ENCODE data around the gene NOS1AP.

The NOS1AP gene

DNA sequence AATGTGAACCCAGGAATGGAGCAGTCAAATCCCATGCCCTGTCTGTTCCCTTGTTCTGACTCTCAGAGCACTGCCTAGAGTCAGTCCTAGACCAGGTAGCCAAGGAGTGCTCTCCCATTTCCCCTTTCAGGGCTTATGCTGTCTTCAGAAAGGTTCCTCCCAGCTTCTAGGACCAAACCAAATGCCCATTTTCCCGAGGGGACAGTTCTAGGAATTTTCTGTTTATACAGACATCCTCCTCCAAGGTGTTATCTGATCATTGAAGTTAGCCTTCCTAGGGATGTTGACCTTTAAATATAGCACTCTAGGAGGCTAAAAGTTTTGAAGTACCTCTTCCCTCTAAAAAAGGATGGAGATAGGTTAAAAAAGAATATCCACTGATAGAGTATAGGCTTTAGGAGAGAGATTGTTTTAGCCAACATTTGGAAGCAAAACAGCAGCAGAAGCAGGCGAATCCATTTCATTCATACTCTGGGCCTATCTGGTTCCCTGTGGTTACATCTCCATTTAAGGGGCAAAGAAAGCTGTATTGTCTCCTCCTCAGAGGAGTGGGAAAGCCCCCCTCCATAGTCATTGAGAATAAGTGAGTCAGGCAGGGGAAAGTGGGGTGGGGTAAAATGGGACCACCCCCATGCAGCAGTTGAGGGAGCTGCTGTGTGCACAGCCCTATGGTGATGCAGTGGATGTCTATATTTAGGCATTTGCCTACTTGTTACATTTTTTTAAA, 180.7 kb downstream of the NOS1AP start:
- no peak for DNase-seq (ENCODE audit: low spot score)

DNA sequence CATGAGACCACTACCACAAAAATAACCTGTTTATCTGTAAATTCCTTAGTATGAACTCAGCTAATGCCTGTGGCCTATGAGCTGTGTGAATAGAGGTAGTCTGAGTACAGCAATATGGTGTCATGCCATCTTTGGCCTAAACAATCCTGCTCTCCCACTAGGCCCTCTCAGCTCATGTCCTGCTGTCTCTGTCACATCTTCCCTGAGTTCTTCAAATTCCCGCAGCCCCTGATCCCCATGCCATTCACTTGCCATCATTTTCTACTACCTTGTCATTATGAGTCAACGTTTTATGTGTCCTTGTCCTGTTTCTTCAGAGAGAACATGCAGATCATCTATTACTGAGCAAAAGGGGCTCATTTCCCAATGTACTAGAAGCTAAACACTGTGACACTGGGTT, 181.6 kb downstream of the NOS1AP start:
- no peak for DNase-seq (ENCODE audit: low spot score)

DNA sequence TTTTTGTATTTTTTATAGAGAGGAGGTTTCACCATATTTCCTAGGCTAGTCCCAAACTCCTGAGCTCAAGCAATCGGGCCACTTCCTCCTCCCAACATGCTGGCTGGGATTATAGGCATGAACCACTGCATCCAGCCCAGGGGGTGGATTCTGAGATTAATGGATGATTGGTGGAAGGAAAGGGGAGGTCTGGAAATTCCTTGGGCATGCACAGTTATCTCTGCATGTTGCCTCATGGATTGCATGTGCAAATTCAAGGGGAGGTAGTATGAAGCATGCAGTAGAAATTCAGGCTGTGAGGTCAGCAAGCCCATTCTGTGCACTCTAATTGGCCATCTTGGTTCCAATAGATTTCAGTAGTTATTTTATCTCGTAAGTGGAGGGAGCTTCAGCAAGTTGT, 182.7 kb downstream of the NOS1AP start:
- DNase-seq (ENCODE audit: low spot score): no peak

DNA sequence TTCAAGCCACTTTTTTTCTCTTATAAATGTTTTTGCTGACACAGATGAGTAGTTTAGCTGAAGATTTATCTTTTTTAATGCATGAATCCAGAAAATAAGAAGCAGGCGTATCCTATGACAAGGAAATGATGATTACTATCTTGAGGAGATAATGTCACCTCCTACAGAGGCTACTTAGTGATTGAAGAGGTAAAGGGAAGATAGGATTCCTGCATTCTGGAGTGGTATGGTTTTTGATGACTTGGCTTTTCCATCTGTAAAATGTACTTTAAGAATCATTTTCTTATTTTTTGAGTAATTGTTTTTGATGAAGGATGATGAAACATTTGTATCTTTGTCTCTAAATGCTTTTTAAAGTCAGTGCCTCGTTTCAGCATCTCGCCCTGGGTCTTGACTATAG, 184.3 kb downstream of the NOS1AP start:
- no peak for DNase-seq (ENCODE audit: low spot score)

DNA sequence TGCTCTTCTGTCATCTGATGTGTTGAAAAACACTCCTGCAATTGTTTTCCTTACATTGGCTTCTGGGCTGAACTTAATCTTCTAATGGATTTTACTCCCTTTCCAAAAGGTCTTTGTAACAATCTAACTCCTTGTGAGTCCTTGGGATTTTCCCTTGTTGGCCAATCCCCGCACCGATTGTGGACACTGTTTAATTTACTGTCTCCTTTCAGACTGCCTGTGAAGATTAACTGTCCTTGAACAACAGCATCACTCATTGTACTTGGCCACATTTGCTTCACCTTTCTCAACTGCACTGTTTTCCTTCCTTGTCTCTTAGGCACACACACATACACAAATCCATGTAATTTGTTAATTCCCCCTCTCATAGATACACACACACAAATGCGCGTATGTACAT, 186.8 kb downstream of the NOS1AP start:
- DNase-seq (ENCODE audit: low spot score): no peak

DNA sequence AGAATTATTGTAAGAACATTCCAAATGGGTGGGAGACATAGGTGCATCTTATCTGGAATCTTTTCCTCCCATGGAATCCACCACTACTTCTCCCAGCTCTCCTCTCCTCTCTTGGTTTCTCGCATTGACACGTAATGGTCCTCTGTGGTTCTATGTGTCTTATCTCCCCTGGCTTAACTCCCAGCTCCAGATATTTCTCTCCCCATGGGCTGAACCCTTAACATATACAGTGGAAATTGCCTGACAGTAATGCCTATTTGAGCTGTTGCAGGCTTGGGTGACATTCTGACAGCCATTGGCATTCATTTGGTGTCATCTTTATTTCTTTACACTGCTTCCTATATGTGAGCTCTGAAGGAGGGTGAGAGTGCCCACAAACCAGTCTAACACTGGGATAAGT, 188.9 kb downstream of the NOS1AP start:
- no peak for DNase-seq (ENCODE audit: low spot score)

DNA sequence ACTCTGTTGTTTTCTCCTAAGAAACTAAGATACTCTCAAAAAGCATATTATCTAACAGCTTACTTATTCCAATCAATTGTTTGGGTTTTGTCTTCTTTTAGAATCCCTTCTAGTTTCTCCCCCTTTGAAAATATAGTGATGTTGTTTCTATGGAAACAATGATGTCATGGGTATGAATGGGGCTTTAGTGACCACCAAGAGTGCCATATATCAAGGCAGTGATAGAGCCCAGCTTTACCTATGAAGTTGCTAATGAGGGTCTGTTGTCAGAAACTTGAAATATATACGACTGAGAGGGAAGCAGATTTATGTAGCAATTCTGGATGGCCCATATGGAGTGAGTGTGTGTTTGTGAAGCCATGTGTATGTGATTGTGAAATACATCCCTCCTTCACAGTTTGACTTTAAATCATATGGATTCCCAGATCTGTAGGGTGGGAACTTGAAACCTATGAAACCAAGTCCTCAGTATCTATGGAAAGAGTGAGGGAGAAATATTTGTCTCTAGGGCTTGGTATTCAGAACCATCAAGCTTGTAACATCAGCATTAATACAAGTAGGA, 190.5 kb downstream of the NOS1AP start:
- DNase-seq (ENCODE audit: low spot score): no peak

DNA sequence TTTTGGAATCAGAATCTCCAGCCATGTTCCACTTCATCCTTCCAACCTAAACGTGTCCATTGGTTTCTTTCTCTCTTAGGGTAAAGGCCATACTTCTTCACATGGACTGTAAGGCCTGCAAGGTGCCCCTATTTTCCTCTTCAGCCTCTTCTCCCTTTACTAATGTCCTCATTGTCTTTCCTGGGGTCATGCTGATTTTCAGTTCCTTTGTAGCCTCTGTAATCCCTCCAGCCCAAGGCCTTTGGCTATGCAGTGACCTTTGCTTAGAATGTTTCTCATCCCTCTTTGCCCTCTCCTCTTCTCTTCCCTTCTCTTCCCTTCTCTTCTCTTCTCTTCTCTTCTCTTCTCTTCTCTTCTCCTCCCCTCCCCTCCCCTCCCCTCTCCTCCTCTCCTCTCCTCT, 194.6 kb downstream of the NOS1AP start:
- DNase-seq (ENCODE audit: low spot score): no peak

DNA sequence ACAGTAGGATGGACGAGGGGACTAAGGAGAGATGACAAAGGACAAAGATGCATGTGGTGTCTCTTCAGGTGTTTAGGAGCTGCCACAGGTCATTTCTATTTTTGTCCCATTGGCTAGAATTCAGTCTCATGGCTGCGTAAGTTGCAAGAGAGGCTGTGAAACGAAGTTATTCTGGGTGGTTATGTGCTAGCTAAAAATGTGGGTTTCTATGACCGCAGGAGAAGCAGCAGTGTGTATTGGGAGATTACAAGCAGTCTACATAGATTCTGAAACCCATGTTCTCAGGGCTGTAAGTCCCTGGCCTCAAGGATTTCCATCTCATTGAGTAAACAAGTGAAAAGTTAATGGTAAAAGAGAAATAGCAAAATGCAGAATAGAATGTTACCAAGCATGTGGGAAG, 196.5 kb downstream of the NOS1AP start:
- no peak for DNase-seq (ENCODE audit: low spot score)

DNA sequence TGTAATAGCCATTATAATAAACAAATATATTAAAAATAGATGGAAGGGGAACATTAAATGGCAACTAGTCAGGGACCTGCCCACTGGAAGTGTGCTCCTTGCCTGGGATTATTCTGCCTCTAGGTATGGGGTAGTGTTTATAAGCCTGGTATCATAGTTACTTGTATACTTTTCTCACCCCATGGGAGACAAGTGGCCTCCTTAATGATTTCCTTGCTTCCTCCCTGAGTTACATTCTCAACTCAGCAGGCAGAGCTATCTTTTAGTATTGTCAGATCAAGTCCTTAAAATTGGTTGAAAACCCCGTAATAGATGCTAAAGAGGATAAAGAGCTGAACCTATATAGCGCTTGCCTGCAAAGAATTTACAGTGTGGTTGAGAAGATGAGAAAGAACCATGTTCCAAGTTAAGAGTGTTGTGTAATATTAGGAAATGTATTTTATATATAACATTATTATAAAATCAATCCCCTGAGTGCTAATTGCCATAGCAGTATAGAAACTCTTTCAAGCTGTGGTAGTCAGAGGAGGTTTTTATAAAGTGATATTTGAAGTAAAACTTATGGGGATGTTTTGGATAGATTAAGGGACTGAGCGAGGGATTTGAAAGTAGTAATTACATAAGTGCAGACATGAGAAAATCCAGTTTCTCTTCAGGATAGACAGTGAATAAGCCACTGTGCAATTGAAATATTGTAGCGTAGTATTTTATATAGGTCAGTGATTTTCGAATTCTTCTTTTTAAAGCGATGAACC, 200.7 kb downstream of the NOS1AP start:
- no peak for DNase-seq (ENCODE audit: low spot score)

DNA sequence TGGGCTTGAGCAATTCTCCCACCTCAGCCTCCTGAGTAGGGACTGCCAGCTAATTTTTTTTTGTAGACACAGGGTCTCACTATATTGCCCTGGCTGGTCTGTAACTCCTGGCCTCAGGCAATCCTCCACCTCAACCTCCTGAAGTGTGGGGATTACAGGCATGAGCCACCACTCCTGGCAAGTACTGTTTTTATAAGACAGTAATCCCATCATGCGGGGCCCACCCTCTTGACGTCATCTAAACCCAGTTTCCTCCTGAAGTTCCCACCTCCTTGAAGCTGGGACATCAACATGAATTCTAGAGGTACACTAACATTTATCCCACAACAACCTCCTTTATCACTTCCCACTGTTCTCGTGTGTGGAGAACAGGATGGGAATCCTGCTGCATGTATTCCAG, 202.5 kb downstream of the NOS1AP start:
- DNase-seq (ENCODE audit: low spot score): no peak

DNA sequence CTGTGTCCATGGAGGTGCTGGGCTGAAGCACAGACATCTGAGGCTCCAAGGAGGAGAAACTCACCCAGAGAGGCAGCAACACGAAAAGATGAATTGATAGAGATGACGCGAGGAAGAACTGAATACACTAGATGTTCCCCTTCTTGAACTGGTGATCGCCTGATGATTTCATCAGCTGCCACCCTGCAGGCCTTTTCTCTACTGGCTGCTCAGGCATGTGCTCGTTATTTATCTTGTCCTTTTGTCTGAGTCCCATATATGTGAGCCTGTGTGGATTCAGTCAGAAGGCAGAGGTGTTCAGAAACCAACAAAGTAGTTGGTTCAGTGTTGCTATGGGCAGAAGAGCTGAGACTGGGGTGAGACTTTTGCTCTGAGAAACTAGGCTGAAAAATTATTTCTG, 202.9 kb downstream of the NOS1AP start:
- DNase-seq (ENCODE audit: low spot score): no peak

DNA sequence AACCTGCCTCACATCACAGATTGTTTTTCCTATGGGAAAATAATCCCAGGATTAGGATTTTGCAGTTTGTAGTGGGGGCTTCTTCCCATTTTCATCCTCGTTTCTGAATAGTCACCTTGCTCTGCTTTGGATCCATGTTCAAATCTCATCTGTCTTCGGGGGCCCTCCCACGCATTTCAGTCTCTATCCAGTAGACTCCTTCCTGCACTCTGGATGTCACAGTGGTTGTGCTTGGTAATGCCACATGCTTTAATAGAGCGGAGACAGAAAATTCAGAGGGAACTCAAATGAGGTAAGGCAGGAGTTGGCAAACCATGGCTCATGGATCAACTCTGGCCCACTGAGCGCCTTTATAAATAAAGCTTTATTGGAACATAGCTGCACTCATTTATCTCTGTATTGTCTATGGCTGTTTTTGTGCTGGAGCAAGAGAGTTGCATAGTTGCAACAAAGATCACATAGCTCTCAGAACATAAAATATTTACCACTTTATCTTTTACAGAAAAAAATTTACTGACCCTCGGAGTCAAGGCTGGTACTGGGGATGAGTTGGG, 206.2 kb downstream of the NOS1AP start:
- DNase-seq (ENCODE audit: low spot score): no peak

DNA sequence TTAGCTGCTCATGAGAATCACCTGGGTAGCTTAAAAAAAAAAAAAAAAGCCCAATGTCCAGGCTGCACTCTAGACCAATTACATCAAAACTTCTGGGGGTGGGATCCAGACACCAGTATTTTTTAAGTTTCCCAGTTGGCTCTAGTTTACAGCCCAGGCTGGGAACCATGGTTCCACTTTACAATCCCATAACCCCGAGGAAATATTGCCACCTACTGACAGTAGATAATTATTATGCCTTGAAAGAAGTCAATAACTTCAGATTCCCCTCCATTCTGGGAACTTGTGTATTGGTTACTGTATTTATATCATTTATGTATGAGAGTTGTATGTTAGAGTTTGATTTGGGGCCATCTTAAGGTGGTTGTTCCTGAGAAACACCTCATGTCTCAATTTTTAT, 207.0 kb downstream of the NOS1AP start:
- DNase-seq (ENCODE audit: low spot score): peak; percentile 37

DNA sequence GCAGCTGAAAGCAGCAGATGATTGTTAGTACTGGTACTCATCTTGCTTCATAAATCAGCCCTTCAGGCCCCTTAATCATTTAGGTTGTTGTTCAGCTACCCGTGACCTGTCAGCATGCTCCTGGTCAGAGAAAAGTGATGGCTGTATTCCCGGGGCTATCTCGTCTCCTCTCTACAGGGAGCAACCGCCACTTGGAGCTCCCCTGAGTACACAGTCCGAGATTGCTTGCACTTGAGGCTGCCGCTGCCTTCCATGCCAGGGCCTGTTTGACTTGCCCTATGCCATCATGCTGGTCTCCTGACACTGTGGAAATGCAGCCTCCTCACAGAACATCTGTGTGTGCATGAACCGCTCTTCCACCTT, 209.6 kb downstream of the NOS1AP start:
- DNase-seq (ENCODE audit: low spot score): peak; percentile 15

DNA sequence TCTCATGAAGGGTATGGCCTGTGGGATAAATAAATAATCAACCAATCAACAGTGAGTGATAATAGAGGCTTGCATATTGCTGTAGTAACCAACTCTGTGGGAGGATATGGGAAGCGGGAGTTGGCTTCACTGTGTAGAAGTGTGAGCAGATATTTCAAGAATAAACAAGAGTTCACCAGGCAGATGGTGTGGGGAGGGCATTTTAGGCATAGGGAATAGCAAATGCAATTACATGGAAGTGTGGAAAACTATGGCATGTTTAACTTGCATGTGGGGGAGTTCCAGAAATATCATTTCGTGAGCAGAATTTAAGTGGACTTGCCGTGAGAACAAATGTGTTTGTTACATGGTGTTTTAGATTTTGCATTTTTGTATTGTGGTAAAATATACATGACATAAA, 211.9 kb downstream of the NOS1AP start:
- no peak for DNase-seq (ENCODE audit: low spot score)

DNA sequence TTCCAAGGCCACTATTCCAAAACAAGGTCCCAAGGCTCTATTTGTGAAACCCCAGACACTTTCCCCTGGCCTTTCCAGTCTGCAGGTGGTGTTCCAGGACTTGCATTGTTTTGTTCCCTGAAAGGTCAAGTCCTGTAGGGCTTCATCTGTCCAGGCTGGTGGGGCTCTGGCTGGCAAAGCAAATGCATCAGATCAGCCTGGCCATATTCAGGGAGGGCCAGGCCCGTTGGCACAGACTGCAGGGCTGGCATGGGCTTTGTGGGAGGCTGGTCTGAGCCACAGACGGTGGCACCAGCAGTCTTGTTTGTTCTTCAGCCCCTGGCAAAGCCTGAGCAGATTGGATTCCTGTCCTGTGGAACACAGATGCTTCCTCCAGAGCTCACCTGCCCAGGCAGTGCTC, 214.2 kb downstream of the NOS1AP start:
- DNase-seq (ENCODE audit: low spot score): no peak

DNA sequence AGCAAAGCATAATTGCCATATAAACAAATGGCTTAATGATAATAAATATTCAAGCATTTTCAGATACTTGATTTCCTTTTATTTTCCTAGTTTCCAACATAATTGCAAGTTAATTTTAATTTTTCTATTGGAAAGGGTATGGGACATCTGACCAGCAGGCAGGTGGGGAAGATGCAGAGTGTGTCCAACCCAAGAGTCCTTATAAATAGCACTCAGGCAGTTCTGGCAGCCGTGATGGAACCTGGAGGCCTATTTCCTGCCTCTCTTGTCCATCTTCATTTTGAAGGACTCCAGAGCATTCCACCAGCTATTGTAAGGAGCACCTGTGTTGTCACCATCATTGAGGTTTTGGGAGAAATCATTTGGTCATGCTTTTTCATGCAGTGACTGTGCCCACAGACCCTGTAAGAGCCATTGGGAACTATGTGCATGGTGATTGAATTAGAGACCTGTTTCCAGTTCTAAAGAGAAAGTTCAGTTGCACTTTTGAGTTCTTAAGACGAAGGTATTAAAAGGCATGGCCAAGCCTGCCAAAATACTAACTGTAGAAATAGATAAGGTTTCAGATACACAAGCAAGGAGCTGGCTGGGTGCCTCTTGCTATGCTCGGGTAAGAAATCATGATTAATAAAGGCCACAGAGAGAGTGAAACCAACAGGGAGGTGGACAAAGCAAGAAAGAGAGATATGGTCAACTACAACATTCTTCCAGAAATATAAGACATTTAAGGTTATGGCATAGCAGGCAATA, 214.9 kb downstream of the NOS1AP start:
- DNase-seq (ENCODE audit: low spot score): no peak

DNA sequence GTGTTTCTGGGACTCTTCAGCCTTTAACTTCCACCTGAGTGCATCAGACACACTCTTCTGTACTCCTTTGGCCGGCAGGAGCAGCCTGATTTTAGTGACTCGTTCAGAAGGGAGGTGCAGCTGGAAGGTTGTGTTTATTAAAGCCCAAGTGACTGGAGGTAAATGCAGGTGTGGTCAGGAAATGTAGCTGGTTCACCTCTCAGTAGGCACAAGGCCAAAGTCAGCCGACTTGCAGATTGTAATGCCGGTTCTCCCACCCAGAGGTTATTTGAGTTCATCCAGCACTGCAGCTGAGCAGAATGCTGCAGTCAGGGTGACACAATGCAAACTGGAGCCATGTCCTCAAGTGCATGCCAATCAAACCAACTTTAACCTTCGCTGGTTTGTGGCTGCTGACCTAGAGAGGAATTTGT, 215.7 kb downstream of the NOS1AP start:
- DNase-seq (ENCODE audit: low spot score): no peak

DNA sequence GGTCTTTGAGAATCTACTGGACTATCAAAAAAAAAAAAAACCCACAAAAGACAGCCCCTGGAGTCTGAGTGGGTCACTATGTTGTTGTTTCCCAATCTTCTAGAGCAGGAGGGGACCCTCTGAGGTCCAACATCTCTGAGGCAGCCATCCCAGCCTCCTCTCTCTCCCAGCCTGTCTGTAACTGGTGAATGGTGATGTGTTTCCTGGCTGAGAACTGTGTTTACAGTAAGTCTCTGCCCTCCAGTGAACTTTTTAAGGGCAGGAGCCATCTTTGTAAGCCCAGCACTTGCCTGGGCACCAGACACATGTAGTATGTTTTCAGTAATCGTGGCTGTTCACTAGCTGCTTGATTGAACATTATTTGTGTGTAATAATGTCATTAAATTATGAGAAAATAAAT, 221.5 kb downstream of the NOS1AP start:
- DNase-seq (ENCODE audit: low spot score): no peak

DNA sequence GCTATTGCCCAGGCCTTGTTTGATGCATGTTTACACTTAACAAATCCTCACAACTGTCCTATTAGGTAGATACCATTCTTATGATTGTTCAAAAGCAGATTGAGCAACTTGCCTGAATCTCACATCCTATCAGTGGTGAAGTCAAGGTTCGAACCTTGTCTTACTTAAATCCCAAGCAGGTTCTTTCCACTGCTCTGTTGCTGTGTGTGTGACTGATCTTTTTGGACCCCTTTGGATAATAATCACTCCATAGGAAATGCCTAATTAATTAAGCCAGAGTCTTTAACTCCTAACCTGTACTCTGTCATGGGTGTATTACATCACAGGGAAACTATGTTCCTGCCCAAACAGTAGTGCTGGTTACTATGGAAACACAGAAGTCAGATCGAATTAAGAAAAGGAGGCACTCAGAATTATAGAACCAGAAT, 222.9 kb downstream of the NOS1AP start:
- DNase-seq (ENCODE audit: low spot score): no peak

DNA sequence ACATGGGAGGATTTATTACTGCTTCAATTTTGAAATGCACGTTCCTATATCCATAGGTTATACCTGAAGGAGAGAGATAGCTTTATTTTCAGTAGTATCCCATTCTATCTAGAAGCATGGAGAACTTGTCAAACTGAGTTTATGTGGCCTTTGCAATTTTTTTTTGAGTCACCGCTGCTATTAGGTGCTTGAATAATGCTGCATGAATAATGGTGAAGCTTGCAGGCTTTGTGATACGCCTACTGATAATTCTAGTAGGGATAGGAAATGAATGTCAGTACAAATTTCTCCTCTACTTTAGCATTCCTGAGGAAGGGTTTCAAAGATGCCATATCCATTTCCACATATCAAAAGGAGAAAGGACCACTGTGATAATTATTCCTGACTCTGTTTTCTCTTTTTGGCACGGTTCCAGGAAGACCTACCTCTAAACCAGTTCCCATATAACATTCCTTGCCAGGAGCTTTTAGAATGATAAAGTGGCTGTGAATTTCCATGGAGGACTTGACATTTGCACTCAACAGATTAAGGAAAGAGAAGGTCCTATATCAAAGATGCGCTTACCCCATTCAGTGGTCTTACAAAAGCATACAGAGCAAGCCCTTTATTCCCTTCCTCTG, 223.7 kb downstream of the NOS1AP start:
- no peak for DNase-seq (ENCODE audit: low spot score)

Data from SK-N-DZ (cell line).